Stimulated activated naive CD4-positive, alpha-beta T cell (primary cell): ENCODE data around the gene PES1.
"Not testable (repeated sequence)": the region's sequence is repeated elsewhere in the genome, so short reads cannot be mapped to it uniquely, and the experiment has no call there.

Experiments used
- DNase-seq, 6 experiments: peaks; one replicate each; lab custom pipeline; 2025; lab: John Stamatoyannopoulos, UW

Gene PES1

GRCh38 chr22:30609260-30610185, 17.8 kb upstream of the PES1 start:
- no peak for DNase-seq

GRCh38 chr22:30607939-30608338, 16.2 kb upstream of the PES1 start:
- DNase-seq = no peak

GRCh38 chr22:30607300-30607930, 15.7 kb upstream of the PES1 start:
- DNase-seq = no peak

GRCh38 chr22:30606455-30607299, 15.0 kb upstream of the PES1 start, which contains the start of gene TCN2:
Gene TCN2 (plus strand): TSS chr22:30607174. CDS start chr22:30607332, 158 bp downstream.
- peak in 4 of 6 experiments; percentile 13 to 48 (median 25) for DNase-seq

GRCh38 chr22:30605449-30606110, 13.9 kb upstream of the PES1 start:
- peak in 2 of 6 experiments; percentile 13 to 22 for DNase-seq

- no peak for DNase-seq
Measured at GRCh38 chr22:30604723-30605122, 13.0 kb upstream of the PES1 start.

GRCh38 chr22:30603801-30604200, 12.1 kb upstream of the PES1 start:
- no peak for DNase-seq

GRCh38 chr22:30602049-30602448, 10.3 kb upstream of the PES1 start:
- DNase-seq = peak in 3 of 6 experiments; percentile 3 to 22 (median 5)

GRCh38 chr22:30601464-30601863, 9.8 kb upstream of the PES1 start:
- no peak for DNase-seq

- no peak for DNase-seq
Measured at GRCh38 chr22:30600921-30601320, 9.2 kb upstream of the PES1 start.

- no peak for DNase-seq
Measured at GRCh38 chr22:30598986-30599385, 7.3 kb upstream of the PES1 start.

GRCh38 chr22:30596886-30597285, 5.2 kb upstream of the PES1 start:
- no peak for DNase-seq

- no peak for DNase-seq
Measured at GRCh38 chr22:30596199-30596598, 4.5 kb upstream of the PES1 start.

GRCh38 chr22:30592360-30592713, 627 bp upstream of the PES1 start:
- DNase-seq = not testable (repeated sequence)

- no peak for DNase-seq
Measured at GRCh38 chr22:30591191-30591587, 521 bp downstream of the PES1 start.

GRCh38 chr22:30586414-30586813, 5.3 kb downstream of the PES1 start:
- DNase-seq = no peak

- DNase-seq = no peak
Measured at GRCh38 chr22:30584441-30584840, 7.3 kb downstream of the PES1 start.

GRCh38 chr22:30582788-30583545, 8.7 kb downstream of the PES1 start:
- DNase-seq = no peak

- no peak for DNase-seq
Measured at GRCh38 chr22:30582051-30582450, 9.7 kb downstream of the PES1 start.

- no peak for DNase-seq
Measured at GRCh38 chr22:30580896-30581295, 10.8 kb downstream of the PES1 start.

GRCh38 chr22:30578481-30578880, 13.2 kb downstream of the PES1 start:
- no peak for DNase-seq
